Tibial nerve (tissue), 3 donors: ENCODE measurements around the gene PPFIBP2.

Experiments
- CTCF ChIP-seq, 5 experiments: fragments of 200-600 bp in 3 of 5; fragments of 450-650 bp in 2 of 5; sonication (generic) in 3 of 5; IDR thresholded peaks; one replicate each; pipeline ENCODE4 v1.5.1; 2016 to 2019; ENCODE audit warnings: antibody characterized with exemption in 5 of 5, mild to moderate bottlenecking in 3 of 5, moderate library complexity in 2 of 5
- POLR2A ChIP-seq, 2 donors: fragments of 450-650 bp; IDR thresholded peaks; one replicate each; pipeline ENCODE4 v1.6.1; 2017; ENCODE audit warnings: antibody characterized with exemption in 2 of 2, mild to moderate bottlenecking in 2 of 2, moderate library complexity in 2 of 2

- TF ChIP-seq CTCF (IDR thresholded peaks at IDR 0.05) (no peak), POLR2A (IDR thresholded peaks at IDR 0.05) (no peak)
Measured at GRCh38 chr11:7643314-7643713, 129.5 kb downstream of the PPFIBP2 start.
